Adipocyte (in vitro differentiated cells): ENCODE results near the gene TCF15.

ENCODE experiments used
- DNase-seq: peaks from one replicate; pipeline ENCODE4 v3.0.0-alpha.2; 2015; ENCODE audit warnings: low read depth
- H3K27me3 ChIP-seq: replicated peaks from 2 replicates; pipeline ENCODE4 v1.7.0; 2013; ENCODE audit warnings: mild to moderate bottlenecking, low read length, moderate library complexity; ENCODE audit not compliant: control insufficient read depth, insufficient read depth
- H3K36me3 ChIP-seq: 2 replicates; pipeline ENCODE4 v1.7.0; 2013; ENCODE audit warnings: low read length, mild to moderate bottlenecking, moderate library complexity; ENCODE audit not compliant: control insufficient read depth, insufficient read depth, severe bottlenecking
- H3K4me1 ChIP-seq: 2 replicates; pipeline ENCODE4 v1.7.0; 2013; ENCODE audit warnings: mild to moderate bottlenecking, low read length, moderate library complexity; ENCODE audit not compliant: control insufficient read depth, insufficient read depth
- H3K4me3 ChIP-seq: 2 replicates; pipeline ENCODE4 v1.7.0; 2013; ENCODE audit warnings: mild to moderate bottlenecking, low read length, moderate library complexity
- H3K9ac ChIP-seq: 2 replicates; pipeline ENCODE4 v1.7.0; 2013; ENCODE audit warnings: mild to moderate bottlenecking, low read length, moderate library complexity
- H3K9me3 ChIP-seq: 2 replicates; pipeline ENCODE4 v1.7.0; 2013; ENCODE audit warnings: mild to moderate bottlenecking, low read length, moderate library complexity; ENCODE audit not compliant: control insufficient read depth

Gene TCF15

DNA sequence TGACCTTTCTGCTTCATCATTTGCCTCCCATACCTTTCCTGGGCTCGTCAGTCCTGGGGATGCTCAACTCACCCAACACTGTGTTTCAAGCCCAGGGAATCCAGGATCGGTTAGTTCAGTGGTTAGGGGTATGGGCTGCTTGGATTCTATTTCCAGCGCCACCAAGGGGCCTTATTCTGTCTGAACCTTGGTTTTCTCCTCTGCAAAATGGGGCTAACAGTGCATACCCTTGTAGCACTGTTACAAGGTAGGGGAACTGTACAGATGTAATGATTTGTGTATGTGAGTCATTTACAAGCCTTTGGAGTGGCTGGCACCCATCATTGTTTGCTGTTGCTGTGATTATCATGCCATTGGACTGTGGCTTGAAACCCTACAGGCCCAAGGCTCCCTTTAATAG is 52.0 kb downstream of the TCF15 start:
- Histone ChIP-seq H3K36me3 (no peaks in the 10 kb centered on the region), H3K9me3 (no peaks in the 10 kb centered on the region), H3K4me1 (no peaks in the 10 kb centered on the region), H3K4me3 (no peak overlapping the region), H3K9ac (no peak overlapping the region), H3K27me3 (peaks cover 64% of the 10 kb centered on the region)
- DNase-seq, result no peak

DNA sequence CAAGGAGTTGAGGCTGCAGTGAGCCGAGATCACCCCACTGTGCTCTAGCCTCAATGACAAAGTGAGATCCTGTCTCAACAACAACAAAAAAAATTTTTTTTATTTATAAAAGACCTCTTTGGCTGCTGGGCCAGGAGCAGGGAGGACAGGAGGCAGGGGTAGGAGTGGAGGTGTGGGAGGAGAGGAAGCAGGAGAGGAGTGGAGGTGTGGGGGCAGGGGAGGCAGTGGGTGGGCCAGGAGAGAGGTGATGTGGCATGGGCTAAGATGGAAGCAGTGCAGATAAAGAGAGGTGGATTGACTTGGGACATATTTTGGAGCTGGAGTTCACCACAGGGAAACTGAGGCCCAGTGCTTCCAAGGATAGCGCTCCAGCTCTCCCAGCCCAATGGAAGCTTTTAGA is 53.1 kb downstream of the TCF15 start:
- H3K36me3 ChIP-seq, result no peaks in the 10 kb centered on the region
- no peaks in the 10 kb centered on the region for H3K4me1 ChIP-seq
- H3K27me3 ChIP-seq, result peaks cover 53% of the 10 kb centered on the region

DNA sequence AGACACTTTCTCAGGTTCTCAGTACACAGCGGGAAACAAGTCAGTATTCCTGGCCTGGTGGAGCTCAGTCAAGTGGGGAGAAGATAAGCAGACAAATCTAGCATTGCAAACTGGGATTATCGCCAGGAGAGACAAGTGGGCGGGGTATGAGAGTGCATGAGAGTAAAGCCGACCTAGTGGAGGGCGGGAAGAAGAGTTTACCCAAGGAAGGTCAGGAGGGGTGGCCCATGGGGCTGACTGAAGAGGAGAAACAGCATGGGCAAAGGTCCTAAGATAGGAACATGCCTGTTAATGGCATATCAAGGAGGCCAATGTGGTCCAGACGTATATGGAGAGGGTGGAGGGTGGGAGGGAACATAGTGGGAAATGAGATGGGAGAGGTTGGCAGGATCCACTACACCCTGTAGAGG is 54.1 kb downstream of the TCF15 start:
- H3K36me3 ChIP-seq, result no peaks in the 10 kb centered on the region
- H3K9ac ChIP-seq, result no peak overlapping the region
- no peak overlapping the region for H3K4me3 ChIP-seq
- H3K4me1 ChIP-seq, result no peaks in the 10 kb centered on the region
- no peaks in the 10 kb centered on the region for H3K9me3 ChIP-seq
- peaks cover 45% of the 10 kb centered on the region for H3K27me3 ChIP-seq
- no peak for DNase-seq

More for the DNA sequence above, 53.1 kb downstream of the TCF15 start:
- Histone ChIP-seq H3K4me3 (no peak overlapping the region), H3K9me3 (no peaks in the 10 kb centered on the region), H3K9ac (no peak overlapping the region)
- no peak for DNase-seq
